ENCODE data around the gene PTPRT. TPM values are rescaled to one million over a fixed set of nuclear protein-coding genes. Genes with fewer than 3 reads are reported as not detected.

Gene PTPRT
- total RNA-seq, 1 experiment from 2014 or later, result not detected

- ChIA-PET POLR2A (no interaction called here), CTCF (no interaction called here)
- DNase-seq (ENCODE audit: low read depth, low spot score), result no peak
- no peaks in the 10 kb centered on the region for H3K9me3 ChIP-seq (ENCODE audit: control insufficient read depth, insufficient read depth, low read depth, low read length)
- H3K27ac ChIP-seq (ENCODE audit: low read length), result no peak overlapping the region
- TF ChIP-seq REST (IDR thresholded peaks at IDR 0.05; ENCODE audit: insufficient read depth in 1 of 2, low read depth in 2 of 2, low read length in 1 of 2) (no peak), SIN3A (IDR thresholded peaks at IDR 0.05; ENCODE audit: borderline replicate concordance, insufficient read depth, low read depth, low read length) (no peak), TCF7L2 (IDR thresholded peaks at IDR 0.05; ENCODE audit: low read depth, low read length) (no peak), POLR2AphosphoS5 (IDR thresholded peaks at IDR 0.05; ENCODE audit: low read depth, low read length) (no peak), CTCF (IDR thresholded peaks at IDR 0.05) (no peak)
- intact Hi-C loops (cut with micrococcal nuclease; ENCODE audit: unreplicated experiment) (loop anchor here (5.0 kb wide), 1 partner anchor 213 kb away; no protein-coding TSS in a partner anchor), in situ Hi-C loops (cut with HindIII; ENCODE audit: low pct_unique_long_range_greater_than_20kb, low sequenced_read_pairs) (no loop called here)
- H3K4me3 ChIP-seq (ENCODE audit: low read depth in 2 of 2, low read length in 2 of 2), result no peak overlapping the region
- BruUV-seq (replicated peaks), result no TSS peak
- no peaks in the 10 kb centered on the region for H3K36me3 ChIP-seq (ENCODE audit: control insufficient read depth, insufficient read depth, low read length)
- H3K4me1 ChIP-seq (ENCODE audit: control insufficient read depth, insufficient read depth, low read length), result no peaks in the 10 kb centered on the region
- peaks cover 2% of the 10 kb centered on the region; the same call in 1 of the 2 replicates for H3K27me3 ChIP-seq (ENCODE audit: control insufficient read depth, insufficient read depth, low read length)
- ATAC-seq, result no peak
Observed at GRCh38 chr20:43194137-43194536, 4.4 kb upstream of the PTPRT start.

- Histone ChIP-seq H3K4me3 (ENCODE audit: low read depth in 2 of 2, low read length in 2 of 2) (no peak overlapping the region), H3K9me3 (ENCODE audit: control insufficient read depth, insufficient read depth, low read depth, low read length) (no peaks in the 10 kb centered on the region), H3K36me3 (ENCODE audit: control insufficient read depth, insufficient read depth, low read length) (no peaks in the 10 kb centered on the region), H3K27ac (ENCODE audit: low read length) (no peak overlapping the region), H3K27me3 (ENCODE audit: control insufficient read depth, insufficient read depth, low read length) (peaks cover 2% of the 10 kb centered on the region; the same call in 1 of the 2 replicates), H3K4me1 (ENCODE audit: control insufficient read depth, insufficient read depth, low read length) (no peaks in the 10 kb centered on the region)
- DNase-seq (ENCODE audit: low read depth, low spot score), result no peak
- BruUV-seq (replicated peaks), result no TSS peak
- ChIA-PET POLR2A (no interaction called here), CTCF (no interaction called here)
- TF ChIP-seq CTCF (IDR thresholded peaks at IDR 0.05) (no peak), TCF7L2 (IDR thresholded peaks at IDR 0.05; ENCODE audit: low read depth, low read length) (no peak), SIN3A (IDR thresholded peaks at IDR 0.05; ENCODE audit: borderline replicate concordance, insufficient read depth, low read depth, low read length) (no peak), POLR2AphosphoS5 (IDR thresholded peaks at IDR 0.05; ENCODE audit: low read depth, low read length) (no peak), REST (IDR thresholded peaks at IDR 0.05; ENCODE audit: insufficient read depth in 1 of 2, low read depth in 2 of 2, low read length in 1 of 2) (no peak)
- intact Hi-C loops (cut with micrococcal nuclease; ENCODE audit: unreplicated experiment), result loop anchor here (5.0 kb wide), 1 partner anchor 214 kb away; no protein-coding TSS in a partner anchor
- in situ Hi-C loops (cut with HindIII; ENCODE audit: low pct_unique_long_range_greater_than_20kb, low sequenced_read_pairs), result no loop called here
- ATAC-seq, result no peak
Observed at GRCh38 chr20:43193443-43193842, 3.7 kb upstream of the PTPRT start.

All from Panc1 (cell line).